ENCODE measurements around the gene LSM8.
A peak's percentile ranks its signal among the peaks of the same experiment; 100 is the strongest.

The LSM8 gene

DNA sequence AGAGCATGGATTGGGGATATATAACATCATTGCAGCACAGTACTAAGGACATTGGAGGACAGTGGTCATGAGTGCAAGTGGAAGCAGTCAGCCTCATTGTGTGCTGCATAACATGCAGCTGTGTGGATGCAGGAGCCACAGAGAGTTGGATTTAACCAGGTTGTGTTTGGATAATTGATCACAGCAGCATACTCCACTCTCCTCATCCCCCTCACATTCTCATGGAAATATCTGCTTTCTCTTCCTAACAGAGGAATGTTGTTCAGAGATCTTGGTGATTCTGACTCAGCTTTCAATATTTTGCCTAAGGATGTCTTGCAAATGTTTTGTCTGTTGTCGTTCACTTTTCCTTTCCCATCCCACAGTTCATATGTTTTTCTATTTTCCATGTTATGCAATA, 31.8 kb upstream of the LSM8 start:
- TF ChIP-seq SPI1 (IDR thresholded peaks at IDR 0.05; ENCODE audit: borderline replicate concordance, low read depth), result no peak
- Histone ChIP-seq H3K27me3 (ENCODE audit: insufficient read depth, poor library complexity, severe bottlenecking) (no peaks in the 10 kb centered on the region), H3K27ac (replicated peaks) (no peak overlapping the region), H3K4me3 (replicated peaks; ENCODE audit: insufficient read depth, low read length) (no peak overlapping the region)
- DNase-seq (ENCODE audit: low read depth in 1 of 2, low spot score in 1 of 2), result no peak

- H3K27ac ChIP-seq (replicated peaks), result no peak overlapping the region
- no peaks in the 10 kb centered on the region for H3K27me3 ChIP-seq (ENCODE audit: insufficient read depth, poor library complexity, severe bottlenecking)
- H3K4me3 ChIP-seq (replicated peaks; ENCODE audit: insufficient read depth, low read length), result no peak overlapping the region
- no peak for DNase-seq (ENCODE audit: low read depth in 1 of 2, low spot score in 1 of 2)
- TF ChIP-seq, protein P1, sequence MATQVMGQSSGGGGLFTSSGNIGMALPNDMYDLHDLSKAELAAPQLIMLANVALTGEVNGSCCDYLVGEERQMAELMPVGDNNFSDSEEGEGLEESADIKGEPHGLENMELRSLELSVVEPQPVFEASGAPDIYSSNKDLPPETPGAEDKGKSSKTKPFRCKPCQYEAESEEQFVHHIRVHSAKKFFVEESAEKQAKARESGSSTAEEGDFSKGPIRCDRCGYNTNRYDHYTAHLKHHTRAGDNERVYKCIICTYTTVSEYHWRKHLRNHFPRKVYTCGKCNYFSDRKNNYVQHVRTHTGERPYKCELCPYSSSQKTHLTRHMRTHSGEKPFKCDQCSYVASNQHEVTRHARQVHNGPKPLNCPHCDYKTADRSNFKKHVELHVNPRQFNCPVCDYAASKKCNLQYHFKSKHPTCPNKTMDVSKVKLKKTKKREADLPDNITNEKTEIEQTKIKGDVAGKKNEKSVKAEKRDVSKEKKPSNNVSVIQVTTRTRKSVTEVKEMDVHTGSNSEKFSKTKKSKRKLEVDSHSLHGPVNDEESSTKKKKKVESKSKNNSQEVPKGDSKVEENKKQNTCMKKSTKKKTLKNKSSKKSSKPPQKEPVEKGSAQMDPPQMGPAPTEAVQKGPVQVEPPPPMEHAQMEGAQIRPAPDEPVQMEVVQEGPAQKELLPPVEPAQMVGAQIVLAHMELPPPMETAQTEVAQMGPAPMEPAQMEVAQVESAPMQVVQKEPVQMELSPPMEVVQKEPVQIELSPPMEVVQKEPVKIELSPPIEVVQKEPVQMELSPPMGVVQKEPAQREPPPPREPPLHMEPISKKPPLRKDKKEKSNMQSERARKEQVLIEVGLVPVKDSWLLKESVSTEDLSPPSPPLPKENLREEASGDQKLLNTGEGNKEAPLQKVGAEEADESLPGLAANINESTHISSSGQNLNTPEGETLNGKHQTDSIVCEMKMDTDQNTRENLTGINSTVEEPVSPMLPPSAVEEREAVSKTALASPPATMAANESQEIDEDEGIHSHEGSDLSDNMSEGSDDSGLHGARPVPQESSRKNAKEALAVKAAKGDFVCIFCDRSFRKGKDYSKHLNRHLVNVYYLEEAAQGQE (IDR thresholded peaks at IDR 0.05; ENCODE audit: insufficient replicate concordance, low read depth), result no peak
- TF ChIP-seq CTCF (IDR thresholded peaks at IDR 0.05; ENCODE audit: insufficient read depth, low read length), result no peak
- no peak for TF ChIP-seq POLR2AphosphoS5 (IDR thresholded peaks at IDR 0.05; ENCODE audit: low read depth)
- TF ChIP-seq SPI1 (IDR thresholded peaks at IDR 0.05; ENCODE audit: borderline replicate concordance, low read depth), result no peak
- TF ChIP-seq GABPA (IDR thresholded peaks at IDR 0.05; ENCODE audit: low read depth), result no peak
These were observed 31.3 kb upstream of the LSM8 start for GRCh38 chr7:118152654-118153053.

- Histone ChIP-seq H3K4me3 (replicated peaks; ENCODE audit: insufficient read depth, low read length) (no peak overlapping the region), H3K27ac (replicated peaks) (no peak overlapping the region), H3K27me3 (ENCODE audit: insufficient read depth, poor library complexity, severe bottlenecking) (no peaks in the 10 kb centered on the region)
- TF ChIP-seq CTCF (IDR thresholded peaks at IDR 0.05; ENCODE audit: insufficient read depth, low read length) (peak; percentile 50), SPI1 (IDR thresholded peaks at IDR 0.05; ENCODE audit: borderline replicate concordance, low read depth) (no peak), GABPA (IDR thresholded peaks at IDR 0.05; ENCODE audit: low read depth) (no peak)
- peak in 1 of 2 experiments; percentile 34 for DNase-seq (ENCODE audit: low read depth in 1 of 2, low spot score in 1 of 2)
These were observed 30.3 kb upstream of the LSM8 start for GRCh38 chr7:118153551-118154177.

- H3K27ac ChIP-seq (replicated peaks), result no peak overlapping the region
- no peak overlapping the region for H3K4me3 ChIP-seq (replicated peaks; ENCODE audit: insufficient read depth, low read length)
- no peak for TF ChIP-seq CTCF (IDR thresholded peaks at IDR 0.05; ENCODE audit: insufficient read depth, low read length)
- no peak for DNase-seq (ENCODE audit: low read depth in 1 of 2, low spot score in 1 of 2)
- peaks cover 2% of the 10 kb centered on the region for H3K27me3 ChIP-seq (ENCODE audit: insufficient read depth, poor library complexity, severe bottlenecking)
These were observed 25.2 kb upstream of the LSM8 start for GRCh38 chr7:118158766-118159165.

- no peak overlapping the region for H3K4me3 ChIP-seq (replicated peaks; ENCODE audit: insufficient read depth, low read length)
- no peak overlapping the region for H3K27ac ChIP-seq (replicated peaks)
- DNase-seq (ENCODE audit: low read depth in 1 of 2, low spot score in 1 of 2), result no peak
- no peaks in the 10 kb centered on the region for H3K27me3 ChIP-seq (ENCODE audit: insufficient read depth, poor library complexity, severe bottlenecking)
- no peak for TF ChIP-seq GABPA (IDR thresholded peaks at IDR 0.05; ENCODE audit: low read depth)
- no peak for TF ChIP-seq POLR2AphosphoS5 (IDR thresholded peaks at IDR 0.05; ENCODE audit: low read depth)
- no peak for TF ChIP-seq CTCF (IDR thresholded peaks at IDR 0.05; ENCODE audit: insufficient read depth, low read length)
- TF ChIP-seq, protein P1 (IDR thresholded peaks at IDR 0.05; ENCODE audit: insufficient replicate concordance, low read depth), result no peak
These were observed 14.8 kb upstream of the LSM8 start for GRCh38 chr7:118169146-118169545.
